ENCODE measurements around the gene CHRNA4. TPM values are rescaled to one million over a fixed set of nuclear protein-coding genes. Genes with fewer than 3 reads are reported as not detected.

The CHRNA4 gene
- total RNA-seq, 1 donor from 2014 or later: not detected

GRCh38 chr20:63379296-63379695 lies 18.1 kb upstream of the CHRNA4 start:
- DNase-seq (ENCODE audit: extremely low read depth, low read depth, low spot score): no peak

DNA sequence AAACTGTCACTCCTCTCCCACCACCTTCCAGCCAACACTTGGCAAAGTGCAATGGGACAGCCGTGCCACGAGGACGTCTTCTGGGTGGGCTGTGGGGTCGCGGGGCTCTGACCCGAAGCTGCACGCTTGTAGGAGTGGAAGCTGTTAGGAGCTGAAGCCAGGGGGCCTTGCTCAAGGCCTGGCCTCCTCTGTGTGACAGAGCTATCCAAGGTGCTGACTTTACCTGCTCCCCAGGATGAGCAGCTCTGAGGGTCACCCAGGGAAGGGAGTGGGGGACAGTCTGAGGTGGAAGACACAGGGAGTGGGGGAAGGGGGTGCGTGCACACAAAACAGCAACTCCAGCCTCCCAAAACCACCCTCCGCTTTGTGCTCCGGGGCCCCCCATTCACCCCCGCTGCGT lies 17.5 kb upstream of the CHRNA4 start:
- no peak for DNase-seq (ENCODE audit: extremely low read depth, low read depth, low spot score)

DNA sequence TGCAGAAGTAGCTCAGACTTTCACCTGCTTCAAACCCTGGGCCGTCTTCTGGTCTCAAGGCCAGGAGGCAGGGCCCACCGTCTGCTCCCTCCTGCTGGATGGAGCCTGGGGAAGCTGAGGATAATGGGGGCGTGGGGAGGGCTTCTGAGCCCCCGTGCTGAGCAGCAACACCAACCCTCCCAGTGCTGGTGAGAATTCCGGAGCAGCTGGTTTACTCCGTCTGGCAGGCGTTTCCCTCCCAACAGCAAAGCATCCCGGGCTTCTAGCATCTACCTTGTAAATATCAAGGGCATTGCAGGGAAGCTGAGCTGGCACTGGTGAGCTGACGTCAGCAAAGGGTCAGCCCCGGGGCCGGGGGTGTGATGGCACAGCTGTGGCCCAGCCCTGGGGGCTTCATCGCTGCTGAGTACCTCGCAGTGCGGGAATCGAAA lies 16.8 kb upstream of the CHRNA4 start:
- DNase-seq (ENCODE audit: extremely low read depth, low read depth, low spot score): no peak

DNA sequence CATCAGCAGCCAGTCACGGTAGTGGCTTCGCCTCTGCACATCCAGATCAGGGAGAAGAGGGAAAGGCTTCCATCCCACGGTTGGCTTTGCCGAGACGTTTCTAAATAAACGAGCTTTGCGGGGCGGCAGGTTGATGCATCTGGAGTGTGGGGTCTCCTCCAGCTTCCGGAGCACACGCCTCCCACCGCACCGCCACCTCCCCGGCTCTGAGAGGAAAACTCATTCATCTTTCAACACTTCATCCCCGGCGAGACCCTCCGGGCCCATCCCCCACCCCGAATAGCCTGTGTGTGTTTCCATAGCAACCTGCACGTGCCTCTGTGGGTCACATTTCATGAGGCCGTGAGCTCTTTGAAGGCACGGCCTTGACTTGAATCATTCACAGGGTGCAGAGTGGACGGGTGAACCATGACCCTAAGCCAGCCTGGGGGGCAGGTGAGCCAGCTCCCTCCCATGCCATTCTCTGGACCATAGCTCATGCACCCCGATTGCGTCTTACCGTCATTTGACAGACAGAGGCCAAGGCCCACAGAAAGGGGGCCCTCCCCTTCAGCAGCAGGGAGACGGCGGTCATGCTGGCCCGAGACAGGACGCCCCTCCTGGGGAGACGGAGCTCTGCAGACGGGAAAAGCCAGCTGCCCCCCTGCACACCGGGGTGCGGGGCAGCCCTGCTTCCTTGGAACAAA lies 16.2 kb upstream of the CHRNA4 start:
- DNase-seq (ENCODE audit: extremely low read depth, low read depth, low spot score): no peak

DNA sequence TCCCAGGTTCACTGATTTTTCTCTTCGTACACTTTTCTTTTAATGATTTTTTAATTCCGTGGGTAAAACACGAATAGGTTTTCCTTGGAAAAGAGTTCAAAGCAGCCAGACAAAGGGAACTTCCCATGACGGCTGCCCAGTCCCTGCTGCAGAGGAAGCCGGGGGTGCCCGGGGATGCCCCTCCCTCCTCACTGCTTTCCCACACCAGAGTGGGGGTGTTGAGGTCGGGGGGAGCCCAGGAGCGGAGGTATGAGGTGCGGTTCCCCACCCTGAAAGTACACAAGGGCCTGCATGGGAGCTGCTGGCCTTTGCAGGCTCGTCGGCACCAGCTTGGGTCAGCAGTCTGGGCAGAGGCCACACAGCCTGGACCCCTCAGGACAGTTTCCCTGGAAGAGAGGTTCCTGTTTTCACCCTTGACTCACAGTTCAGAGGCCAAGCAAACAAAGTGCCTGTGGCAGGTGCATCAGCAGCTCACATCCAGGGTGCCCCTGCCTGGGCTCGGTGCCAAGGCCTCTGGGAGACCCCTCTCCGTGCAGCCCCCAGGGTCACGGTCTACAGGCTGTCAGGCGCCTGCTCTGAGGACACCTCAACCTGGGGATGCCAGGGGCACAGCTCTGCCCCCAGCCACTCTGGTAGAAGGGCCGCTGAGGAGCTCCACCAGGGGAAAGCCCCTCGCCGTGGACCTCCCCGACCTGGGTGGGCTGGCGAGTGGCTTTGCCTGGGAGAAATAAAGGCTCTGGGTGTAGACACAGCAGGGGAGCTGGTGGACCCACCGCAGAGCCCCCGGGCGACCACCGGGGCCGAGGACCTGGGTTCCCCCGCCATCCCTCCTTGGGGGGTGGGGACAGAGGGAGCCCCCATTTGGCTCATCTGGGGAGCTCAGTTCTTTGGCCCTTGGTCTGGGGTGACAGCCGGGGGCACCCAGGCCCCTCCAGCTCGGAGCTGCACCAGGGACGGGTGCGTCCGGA lies 15.4 kb upstream of the CHRNA4 start:
- DNase-seq (ENCODE audit: extremely low read depth, low read depth, low spot score): no peak

DNA sequence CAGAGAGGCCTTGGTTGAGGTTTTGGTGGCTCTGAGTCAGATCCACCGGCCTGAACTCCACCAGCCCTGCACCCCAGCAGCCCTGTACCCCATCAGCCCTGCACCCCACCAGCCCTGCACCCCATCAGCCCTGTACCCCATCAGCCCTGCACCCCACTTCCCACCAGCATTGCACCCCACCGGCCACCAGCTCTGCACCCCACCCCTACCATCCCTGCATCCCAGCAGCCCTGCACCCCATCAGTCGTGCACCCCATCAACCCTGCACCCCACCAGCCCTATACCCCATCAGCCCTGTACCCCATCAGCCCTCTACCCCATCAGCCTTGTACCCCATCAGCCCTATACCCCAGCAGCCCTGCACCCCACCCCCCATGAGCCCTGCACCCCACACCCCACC lies 14.3 kb upstream of the CHRNA4 start:
- no peak for DNase-seq (ENCODE audit: extremely low read depth, low read depth, low spot score)

DNA sequence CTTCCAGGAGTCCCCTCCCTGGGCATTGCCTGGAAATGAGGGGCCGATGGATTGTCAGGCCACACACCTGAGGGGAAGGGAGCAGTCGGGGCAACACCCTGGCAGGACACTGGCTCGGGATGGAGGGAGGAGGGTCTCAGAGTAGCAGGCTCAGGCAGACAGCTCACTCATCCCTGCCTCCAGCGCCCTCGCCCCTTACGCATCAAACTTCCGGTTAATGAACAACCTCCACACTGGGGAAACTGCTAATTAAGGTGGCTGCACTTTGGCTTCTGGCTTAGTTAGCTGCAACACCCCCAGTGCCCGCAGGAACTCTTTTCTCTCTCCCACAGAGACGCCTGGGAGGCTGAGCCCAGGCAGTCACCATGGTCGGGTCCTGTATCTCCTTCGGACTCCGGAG lies 13.4 kb upstream of the CHRNA4 start:
- DNase-seq (ENCODE audit: extremely low read depth, low read depth, low spot score): no peak

GRCh38 chr20:63373996-63374395 lies 12.8 kb upstream of the CHRNA4 start:
- no peak for DNase-seq (ENCODE audit: extremely low read depth, low read depth, low spot score)

GRCh38 chr20:63372971-63373885 lies 12.1 kb upstream of the CHRNA4 start:
- DNase-seq (ENCODE audit: extremely low read depth, low read depth, low spot score): no peak

GRCh38 chr20:63371291-63371865 lies 10.2 kb upstream of the CHRNA4 start:
- DNase-seq (ENCODE audit: extremely low read depth, low read depth, low spot score): no peak

DNA sequence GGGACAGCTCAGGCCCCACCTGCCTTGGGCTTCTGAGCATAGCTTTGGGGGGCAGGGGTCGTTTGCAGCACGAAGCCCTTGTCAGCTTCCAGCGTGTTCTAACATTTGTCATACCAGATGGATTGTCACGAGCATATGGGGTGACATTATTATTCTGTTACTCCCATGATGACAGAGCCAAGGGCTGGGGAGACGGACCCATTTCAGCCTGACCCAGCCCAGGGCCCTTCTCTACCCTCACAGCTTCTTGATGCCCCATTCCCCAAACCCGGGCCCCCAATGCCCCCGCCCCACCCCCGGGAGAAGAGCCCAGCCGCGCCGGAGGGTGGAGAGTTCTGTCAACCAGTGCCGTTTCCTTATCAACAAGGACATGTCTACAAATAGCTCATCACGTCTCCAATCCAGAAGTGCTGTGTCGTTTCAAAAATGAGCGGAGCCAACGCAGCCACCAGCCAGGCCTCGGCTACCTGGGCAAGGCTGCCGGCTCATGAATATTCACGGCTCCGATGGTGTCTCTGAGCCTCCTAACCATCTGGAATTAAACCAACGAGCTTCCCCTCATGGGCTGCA lies 9.6 kb upstream of the CHRNA4 start:
- DNase-seq (ENCODE audit: extremely low read depth, low read depth, low spot score): no peak

GRCh38 chr20:63369724-63370617 lies 8.8 kb upstream of the CHRNA4 start:
- no peak for DNase-seq (ENCODE audit: extremely low read depth, low read depth, low spot score)

GRCh38 chr20:63369024-63369530 lies 7.9 kb upstream of the CHRNA4 start:
- DNase-seq (ENCODE audit: extremely low read depth, low read depth, low spot score): no peak

GRCh38 chr20:63368151-63368550 lies 7.0 kb upstream of the CHRNA4 start:
- DNase-seq (ENCODE audit: extremely low read depth, low read depth, low spot score): no peak

DNA sequence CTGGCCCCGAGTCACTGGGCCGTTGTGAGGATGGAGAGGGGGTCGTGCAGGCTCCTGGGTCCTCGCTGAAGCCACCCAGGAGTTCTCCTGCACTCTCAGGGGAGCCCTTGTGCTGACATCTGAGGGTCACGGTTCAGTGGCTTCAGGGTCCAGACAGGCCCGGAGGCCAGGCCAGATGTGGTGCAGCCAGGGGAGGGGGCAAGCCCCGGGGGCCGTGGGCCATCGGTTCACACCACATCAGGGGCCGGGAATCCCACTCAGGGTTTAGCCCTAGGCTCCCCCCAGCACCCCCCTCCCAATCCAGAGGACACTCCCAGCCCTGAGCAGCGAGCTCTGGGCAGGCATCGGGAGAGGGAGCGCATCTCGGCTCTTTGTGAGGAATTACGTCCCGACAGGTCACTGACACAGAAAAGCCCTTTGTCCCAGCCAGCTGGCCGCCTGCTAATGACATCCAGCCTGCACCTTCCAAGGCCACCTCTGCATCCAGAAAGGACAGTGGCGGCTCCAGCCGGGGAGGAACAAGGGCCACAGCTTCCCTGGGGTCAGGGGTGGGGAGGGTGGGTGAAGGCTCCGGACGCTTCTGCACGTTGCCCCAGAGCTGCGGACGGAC lies 6.4 kb upstream of the CHRNA4 start:
- no peak for DNase-seq (ENCODE audit: extremely low read depth, low read depth, low spot score)

- DNase-seq (ENCODE audit: extremely low read depth, low read depth, low spot score): no peak
Measured at GRCh38 chr20:63366390-63367365, 5.5 kb upstream of the CHRNA4 start.

- DNase-seq (ENCODE audit: extremely low read depth, low read depth, low spot score): no peak
Measured at GRCh38 chr20:63365601-63366389, 4.6 kb upstream of the CHRNA4 start.

Data from glomerular endothelial cell (primary cell).